ENCODE data around the gene PSMA7. TPM values are rescaled to one million over a fixed set of nuclear protein-coding genes. Genes with fewer than 3 reads are reported as not detected.

PSMA7 gene
- polyA plus RNA-seq, 1 of the 3 experiments (the other 2 are of a cell fraction), result 801 TPM

DNA sequence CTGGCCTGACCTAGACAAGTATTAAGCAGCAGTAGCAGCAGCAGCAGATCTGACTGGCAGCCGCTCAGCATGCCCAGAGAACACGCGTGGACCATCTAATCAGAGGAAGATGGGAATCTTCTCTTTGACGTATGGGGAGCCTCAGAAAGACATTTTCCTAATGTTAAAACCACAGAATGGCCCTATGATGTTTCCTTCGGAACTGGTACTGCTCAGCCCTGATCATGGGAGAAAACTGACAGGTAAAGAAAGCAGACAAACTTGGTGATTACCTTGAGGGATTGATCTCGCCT is 6.2 kb downstream of the PSMA7 start (continued):
- TF ChIP-seq REST (IDR thresholded peaks at IDR 0.05; ENCODE audit: low read depth, low read length) (no peak), NFIC (IDR thresholded peaks at IDR 0.05; ENCODE audit: borderline replicate concordance) (no peak), MEF2A (IDR thresholded peaks at IDR 0.05; ENCODE audit: borderline replicate concordance, low read depth) (no peak), NRF1 (IDR thresholded peaks at IDR 0.05; ENCODE audit: low read depth, low read length) (no peak), EZH2phosphoT487 (IDR thresholded peaks at IDR 0.05; ENCODE audit: borderline replicate concordance, low read depth) (no peak), CHD2 (IDR thresholded peaks at IDR 0.05; ENCODE audit: low read length, partially characterized antibody) (no peak), TAF1 (IDR thresholded peaks at IDR 0.05; ENCODE audit: borderline replicate concordance, low read depth, low read length) (no peak), RCOR1 (IDR thresholded peaks at IDR 0.05; ENCODE audit: low read length) (no peak), GATA2 (CRISPR knock-in tag; IDR thresholded peaks at IDR 0.05) (no peak)
- TF ChIP-seq, protein P1, sequence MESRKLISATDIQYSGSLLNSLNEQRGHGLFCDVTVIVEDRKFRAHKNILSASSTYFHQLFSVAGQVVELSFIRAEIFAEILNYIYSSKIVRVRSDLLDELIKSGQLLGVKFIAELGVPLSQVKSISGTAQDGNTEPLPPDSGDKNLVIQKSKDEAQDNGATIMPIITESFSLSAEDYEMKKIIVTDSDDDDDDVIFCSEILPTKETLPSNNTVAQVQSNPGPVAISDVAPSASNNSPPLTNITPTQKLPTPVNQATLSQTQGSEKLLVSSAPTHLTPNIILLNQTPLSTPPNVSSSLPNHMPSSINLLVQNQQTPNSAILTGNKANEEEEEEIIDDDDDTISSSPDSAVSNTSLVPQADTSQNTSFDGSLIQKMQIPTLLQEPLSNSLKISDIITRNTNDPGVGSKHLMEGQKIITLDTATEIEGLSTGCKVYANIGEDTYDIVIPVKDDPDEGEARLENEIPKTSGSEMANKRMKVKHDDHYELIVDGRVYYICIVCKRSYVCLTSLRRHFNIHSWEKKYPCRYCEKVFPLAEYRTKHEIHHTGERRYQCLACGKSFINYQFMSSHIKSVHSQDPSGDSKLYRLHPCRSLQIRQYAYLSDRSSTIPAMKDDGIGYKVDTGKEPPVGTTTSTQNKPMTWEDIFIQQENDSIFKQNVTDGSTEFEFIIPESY (IDR thresholded peaks at IDR 0.05; ENCODE audit: borderline replicate concordance, low read depth), result no peak

DNA sequence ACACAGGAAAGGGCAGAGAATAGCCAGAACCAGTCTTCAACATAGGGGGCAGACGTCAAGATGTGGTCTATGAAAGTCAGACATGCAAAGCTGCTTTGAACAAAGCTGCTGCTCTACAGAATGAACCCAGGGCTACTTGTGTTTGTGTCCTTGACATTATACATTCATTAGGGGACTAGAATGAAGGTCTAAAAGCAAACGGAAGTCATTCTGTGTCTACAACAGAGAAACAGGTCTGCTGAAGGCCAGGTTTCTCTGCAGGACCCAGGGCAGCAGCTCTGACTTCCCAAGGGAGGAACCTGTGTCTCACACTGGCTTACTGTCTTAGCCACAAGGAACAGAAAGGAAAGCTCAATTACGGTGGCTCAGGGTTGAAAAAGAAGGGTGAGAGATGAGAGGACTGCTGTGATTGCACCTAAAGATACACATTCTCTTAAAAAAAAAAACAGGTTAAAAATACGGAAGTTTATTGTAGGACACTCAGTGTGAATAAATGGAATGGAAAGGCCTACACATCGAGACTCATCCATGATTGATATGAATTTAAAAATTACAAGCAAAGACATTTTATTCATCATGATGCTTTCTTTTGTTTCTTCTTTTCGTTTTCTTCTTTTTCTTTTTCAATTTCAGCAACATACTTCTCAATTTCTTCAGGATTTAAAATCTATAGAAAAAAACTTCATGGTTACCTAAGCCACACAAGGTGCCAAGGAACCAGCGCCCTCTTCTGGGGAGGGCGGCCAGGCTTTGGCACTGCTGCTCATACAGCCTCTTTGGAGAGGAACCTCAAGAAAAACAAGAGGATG is 6.7 kb downstream of the PSMA7 start:
- 61% methylated on average over 8 of the region's 8 CpGs for WGBS (ENCODE audit: low lambda C conversion rate)
- peaks cover 57 to 84% of the 10 kb centered on the region in 2 experiments for H3K36me3 ChIP-seq (replicated peaks in 1 of 2; ENCODE audit: control insufficient read depth in 1 of 2, insufficient read depth in 2 of 2, low read length in 1 of 2)
- H3K79me2 ChIP-seq (ENCODE audit: insufficient read depth), result peaks cover 43% of the 10 kb centered on the region
- H3K9me3 ChIP-seq, result no peaks in the 10 kb centered on the region
- H3K27ac ChIP-seq (ENCODE audit: low read depth in 2 of 2, low read length in 1 of 2), result peak overlapping the region in 1 of 2 experiments; percentile 3; a peak in 1 of 4 replicates
- POLR2A ChIA-PET, result interaction anchor here (1.4 to 1.5 kb wide), 2 partner anchors 15 to 126 kb away, joined by 5 to 6 read pairs; no protein-coding TSS in a partner anchor
- H4K20me1 ChIP-seq (ENCODE audit: insufficient read depth), result peaks cover 73% of the 10 kb centered on the region
- CTCF ChIA-PET, result interaction anchor here (0.6 to 11.1 kb wide), 20 partner anchors 8 to 266 kb away, joined by 3 to 130 read pairs (median 4); no protein-coding TSS in a partner anchor
- H3K4me1 ChIP-seq (ENCODE audit: control insufficient read depth in 1 of 2, insufficient read depth in 2 of 2, low read depth in 1 of 2, low read length in 1 of 2), result peaks cover 5 to 9% of the 10 kb centered on the region in 2 experiments; a peak in 3 of 4 replicates
- no peak overlapping the region; a peak in 1 of 4 replicates for H3K4me3 ChIP-seq (ENCODE audit: low read depth in 2 of 2, low read length in 1 of 2)
- no peak overlapping the region for H3K9ac ChIP-seq
- H3K4me2 ChIP-seq, result no peak overlapping the region
- no peak overlapping the region for H2AFZ ChIP-seq (ENCODE audit: low read depth)
- peaks cover 37% of the 10 kb centered on the region for H3F3A ChIP-seq (replicated peaks; ENCODE audit: insufficient read depth)
- H3K27me3 ChIP-seq (ENCODE audit: insufficient read depth), result no peaks in the 10 kb centered on the region
- peak; percentile 78 for DNase-seq
- 0 out of 2 replicates have a peak, but pooled peaks have one; percentile 32 for TF ChIP-seq NFIC (IDR thresholded peaks at IDR 0.05; ENCODE audit: borderline replicate concordance)
- TF ChIP-seq SMC3 (IDR thresholded peaks at IDR 0.05; ENCODE audit: low read depth, low read length), result peak; percentile 74
- peak; percentile 73 for TF ChIP-seq RAD21 (IDR thresholded peaks at IDR 0.05; ENCODE audit: low read length)
- no peak for TF ChIP-seq GABPA (IDR thresholded peaks at IDR 0.05; ENCODE audit: low read depth)
- peak; percentile 96 for TF ChIP-seq CTCF (IDR thresholded peaks at IDR 0.05)
- H3K9me2 ChIP-seq, result no peaks in the 10 kb centered on the region
